PC-9 (cell line): Measurements from ENCODE around the gene FAM20B. TPM values are rescaled to one million over a fixed set of nuclear protein-coding genes. Genes with fewer than 3 reads are reported as not detected.

ENCODE experiments used
- BruUV-seq: library from RNA; stranded (reverse); fragments of 400-500 nt; replicated peaks from 2 replicates; lab custom pipeline; 2021; lab: Mats Ljungman, UMichigan
- CTCF ChIA-PET: fragments of 300-600 bp; sonication (Branson Sonifier 250); formaldehyde crosslinking; loops from one replicate; lab custom pipeline; 2022; ENCODE audit warnings: antibody characterized with exemption; lab: Charles Lee
- POLR2A ChIA-PET: fragments of 300-600 bp; sonication (Branson Sonifier 250); formaldehyde crosslinking; loops from one replicate; lab custom pipeline; 2022; ENCODE audit warnings: antibody characterized with exemption; ENCODE audit not compliant: unreplicated experiment; lab: Charles Lee
- DNase-seq, 2 experiments: peaks; one replicate each; pipeline versions ENCODE4 v3.0.0 to v3.0.0-alpha.2; 2015 to 2022; ENCODE audit warnings: mixed read lengths in 1 of 2
- H2AFZ ChIP-seq: fragments of 200-600 bp; sonication (generic); 2 replicates; pipeline ENCODE4 v1.8.1; 2017; ENCODE audit warnings: antibody characterized with exemption
- H3F3A ChIP-seq: fragments of 200-600 bp; sonication (generic); 2 replicates; pipeline ENCODE4 v1.8.1; 2017; ENCODE audit warnings: antibody characterized with exemption, mild to moderate bottlenecking, low read depth; ENCODE audit not compliant: insufficient read depth
- H3K27ac ChIP-seq: fragments of 200-600 bp; sonication (generic); 2 replicates; pipeline ENCODE4 v1.6.1; 2016; ENCODE audit warnings: mixed run types
- H3K27me3 ChIP-seq: fragments of 200-600 bp; sonication (generic); 2 replicates; pipeline ENCODE4 v1.6.1; 2016; ENCODE audit warnings: low read depth, mixed run types; ENCODE audit not compliant: insufficient read depth
- H3K36me3 ChIP-seq: fragments of 200-600 bp; sonication (generic); 2 replicates; pipeline ENCODE4 v1.6.1; 2016; ENCODE audit warnings: low read depth, mixed run types
- H3K4me1 ChIP-seq: fragments of 200-600 bp; sonication (generic); replicated peaks from 2 replicates; pipeline ENCODE4 v1.6.1; 2016; ENCODE audit warnings: mixed run types; ENCODE audit not compliant: insufficient read depth
- H3K4me2 ChIP-seq: fragments of 200-600 bp; sonication (generic); 2 replicates; pipeline ENCODE4 v1.6.1; 2017; ENCODE audit warnings: mixed run types
- H3K4me3 ChIP-seq: fragments of 200-600 bp; sonication (generic); 2 replicates; pipeline ENCODE4 v1.6.1; 2016; ENCODE audit warnings: mixed run types
- H3K79me2 ChIP-seq: fragments of 200-600 bp; sonication (generic); 2 replicates; pipeline ENCODE4 v1.6.1; 2017; ENCODE audit warnings: low read depth, mixed run types
- H3K9me2 ChIP-seq: fragments of 200-600 bp; sonication (generic); 2 replicates; pipeline ENCODE4 v1.8.1; 2017; ENCODE audit warnings: mild to moderate bottlenecking; ENCODE audit not compliant: insufficient read depth
- H3K9me3 ChIP-seq: fragments of 200-600 bp; sonication (generic); 2 replicates; pipeline ENCODE4 v1.8.1; 2016; ENCODE audit warnings: low read depth; ENCODE audit not compliant: insufficient read depth
- H4K20me1 ChIP-seq: fragments of 200-600 bp; sonication (generic); 2 replicates; pipeline ENCODE4 v1.8.1; 2017; ENCODE audit not compliant: insufficient read depth
- CTCF ChIP-seq: fragments of 200-600 bp; sonication (generic); conservative IDR thresholded peaks from 2 replicates; pipeline ENCODE4 v1.6.1; 2017; ENCODE audit warnings: mixed run types, antibody characterized with exemption, mild to moderate bottlenecking, moderate library complexity
- EZH2 ChIP-seq: fragments of 200-600 bp; sonication (generic); IDR thresholded peaks from 2 replicates; pipeline ENCODE4 v1.8.0; 2017; ENCODE audit warnings: antibody characterized with exemption, low read depth
- intact Hi-C: fragments of 100-400 bp; cut with micrococcal nuclease; formaldehyde crosslinking; loops from one replicate; pipeline ENCODE4 v1.10.0; 2022; ENCODE audit not compliant: unreplicated experiment
- total RNA-seq: library from RNA; stranded (reverse); gene quantifications from 2 replicates; pipeline ENCODE4 v1.2.3, GENCODE V29; 2021

The FAM20B gene
- total RNA-seq, 1 experiment from 2014 or later: 80.5 TPM

- H3K79me2 ChIP-seq: peaks cover 15% of the 10 kb centered on the region; the same call in 1 of the 2 replicates
- ChIA-PET CTCF (no interaction called here), POLR2A (interaction anchor here (0.7 kb wide), 1 partner anchor 12 kb away, joined by 5 read pairs; no protein-coding TSS in a partner anchor)
- no peak overlapping the region for H2AFZ ChIP-seq
- peaks cover 26% of the 10 kb centered on the region; the same call in 1 of the 2 replicates for H3K36me3 ChIP-seq
- H3K4me1 ChIP-seq: no peaks in the 10 kb centered on the region
- intact Hi-C loops: no loop called here
- H3K9me2 ChIP-seq: no peaks in the 10 kb centered on the region
- no peaks in the 10 kb centered on the region for H3K9me3 ChIP-seq
- DNase-seq: no peak
- no peak for TF ChIP-seq EZH2
- no peak overlapping the region for H3K4me2 ChIP-seq
- BruUV-seq: no TSS peak
- no peak overlapping the region for H3K4me3 ChIP-seq
- no peaks in the 10 kb centered on the region for H3F3A ChIP-seq
- no peaks in the 10 kb centered on the region for H3K27me3 ChIP-seq
- H3K27ac ChIP-seq: no peak overlapping the region
- H4K20me1 ChIP-seq: no peaks in the 10 kb centered on the region
Observed at GRCh38 chr1:179048339-179049124, 22.8 kb downstream of the FAM20B start.

- Histone ChIP-seq H3K4me1 (peaks cover 8% of the 10 kb centered on the region), H3K27ac (no peak overlapping the region), H3K27me3 (no peaks in the 10 kb centered on the region), H3K4me2 (no peak overlapping the region), H3K4me3 (no peak overlapping the region), H3K36me3 (peaks cover 39% of the 10 kb centered on the region), H2AFZ (no peak overlapping the region), H3F3A (peaks cover 12% of the 10 kb centered on the region), H3K9me2 (no peaks in the 10 kb centered on the region), H4K20me1 (no peaks in the 10 kb centered on the region), H3K79me2 (no peaks in the 10 kb centered on the region; the same call in 1 of the 2 replicates), H3K9me3 (peaks cover 7% of the 10 kb centered on the region)
- no TSS peak for BruUV-seq
- DNase-seq: no peak
- CTCF ChIA-PET: no interaction called here
- TF ChIP-seq CTCF (no peak), EZH2 (no peak)
- intact Hi-C loops: no loop called here
- POLR2A ChIA-PET: no interaction called here
Observed at GRCh38 chr1:179052776-179053175, 27.1 kb downstream of the FAM20B start.

- H3K27ac ChIP-seq: no peak overlapping the region
- peaks cover 15% of the 10 kb centered on the region for H3K4me1 ChIP-seq
- POLR2A ChIA-PET: no interaction called here
Observed at GRCh38 chr1:179053486-179053885, 27.8 kb downstream of the FAM20B start.

More at GRCh38 chr1:179053486-179053885, 27.8 kb downstream of the FAM20B start:
- no TSS peak for BruUV-seq
- Histone ChIP-seq H3F3A (peaks cover 19% of the 10 kb centered on the region), H3K9me2 (no peaks in the 10 kb centered on the region), H3K4me3 (no peak overlapping the region), H3K79me2 (no peaks in the 10 kb centered on the region), H3K36me3 (peaks cover 35% of the 10 kb centered on the region), H3K9me3 (peaks cover 7% of the 10 kb centered on the region), H4K20me1 (no peaks in the 10 kb centered on the region), H2AFZ (no peak overlapping the region), H3K4me2 (no peak overlapping the region), H3K27me3 (no peaks in the 10 kb centered on the region)
- DNase-seq: no peak
- no peak for TF ChIP-seq EZH2
- no peak for TF ChIP-seq CTCF
- CTCF ChIA-PET: no interaction called here
- intact Hi-C loops: no loop called here
